ENCODE results near the gene OR2M2. TPM values are rescaled to one million over a fixed set of nuclear protein-coding genes. Genes with fewer than 3 reads are reported as not detected.

Gene OR2M2
- total and polyA plus RNA-seq, 2 donors from 2014 or later: not detected

GRCh38 chr1:248215880-248216279, 41.3 kb downstream of the OR2M2 start:
- Histone ChIP-seq H3K9me3 (ENCODE audit: control insufficient read depth in 2 of 3, insufficient read depth in 1 of 3, low read length in 3 of 3) (no peaks in the 10 kb centered on the region), H3K36me3 (ENCODE audit: control insufficient read depth in 2 of 3, insufficient read depth in 3 of 3, low read length in 3 of 3) (no peaks in the 10 kb centered on the region), H3K27ac (ENCODE audit: low read depth in 2 of 2, low read length in 2 of 2) (no peak overlapping the region), H3K9ac (ENCODE audit: low read length in 3 of 3) (no peak overlapping the region), H3K27me3 (ENCODE audit: control insufficient read depth, insufficient read depth, low read length) (no peaks in the 10 kb centered on the region), H3K4me3 (ENCODE audit: low read length in 3 of 3) (no peak overlapping the region), H3K4me1 (ENCODE audit: control insufficient read depth in 2 of 3, insufficient read depth in 2 of 3, low read depth in 1 of 3, low read length in 3 of 3) (no peaks in the 10 kb centered on the region)
- DNase-seq (no peak), FAIRE-seq (no peak)
- TF ChIP-seq CTCF (IDR thresholded peaks at IDR 0.05; ENCODE audit: borderline replicate concordance, extremely low read depth, insufficient read depth): no peak
- intact Hi-C loops (cut with DNase I): no loop called here

DNA sequence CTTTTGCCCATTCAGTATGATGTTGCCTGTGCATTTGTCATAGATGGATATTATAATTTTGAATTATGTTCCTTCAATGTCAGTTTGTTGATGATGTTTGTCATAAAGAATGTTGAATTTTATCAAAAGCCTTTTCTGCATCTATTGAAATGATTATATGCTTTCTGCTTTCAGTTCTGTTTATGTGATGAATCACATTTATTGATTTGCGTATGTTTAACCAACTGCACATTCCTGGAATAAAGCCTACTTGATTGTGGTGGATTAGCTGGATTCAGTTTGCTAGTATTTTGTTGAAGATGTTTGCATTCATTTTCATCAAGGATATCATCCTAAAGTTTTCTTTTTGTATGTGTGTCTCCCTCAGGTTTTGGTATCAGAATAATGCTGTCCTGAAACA, 50.9 kb downstream of the OR2M2 start:
- Histone ChIP-seq H3K27ac (ENCODE audit: low read depth in 2 of 2, low read length in 2 of 2) (no peak overlapping the region), H3K4me1 (ENCODE audit: control insufficient read depth in 2 of 3, insufficient read depth in 2 of 3, low read depth in 1 of 3, low read length in 3 of 3) (no peaks in the 10 kb centered on the region), H3K27me3 (ENCODE audit: control insufficient read depth, insufficient read depth, low read length) (no peaks in the 10 kb centered on the region), H3K36me3 (ENCODE audit: control insufficient read depth in 2 of 3, insufficient read depth in 3 of 3, low read length in 3 of 3) (no peaks in the 10 kb centered on the region), H3K9ac (ENCODE audit: low read length in 3 of 3) (no peak overlapping the region), H3K4me3 (ENCODE audit: low read length in 3 of 3) (no peak overlapping the region), H3K9me3 (ENCODE audit: control insufficient read depth in 2 of 3, insufficient read depth in 1 of 3, low read length in 3 of 3) (peaks cover 0 to 7% (median 0%) of the 10 kb centered on the region in 3 donors)
- TF ChIP-seq CTCF (IDR thresholded peaks at IDR 0.05; ENCODE audit: borderline replicate concordance, extremely low read depth, insufficient read depth): no peak
- no peak for FAIRE-seq
- no peak for DNase-seq
- intact Hi-C loops (cut with DNase I): no loop called here

GRCh38 chr1:248229360-248229908, 54.8 kb downstream of the OR2M2 start:
- Histone ChIP-seq H3K4me1 (ENCODE audit: control insufficient read depth in 2 of 3, insufficient read depth in 2 of 3, low read depth in 1 of 3, low read length in 3 of 3) (no peaks in the 10 kb centered on the region), H3K27ac (ENCODE audit: low read depth in 2 of 2, low read length in 2 of 2) (no peak overlapping the region), H3K9ac (ENCODE audit: low read length in 3 of 3) (no peak overlapping the region), H3K9me3 (ENCODE audit: control insufficient read depth in 2 of 3, insufficient read depth in 1 of 3, low read length in 3 of 3) (peaks cover 0 to 7% (median 0%) of the 10 kb centered on the region in 3 donors), H3K36me3 (ENCODE audit: control insufficient read depth in 2 of 3, insufficient read depth in 3 of 3, low read length in 3 of 3) (no peaks in the 10 kb centered on the region), H3K27me3 (ENCODE audit: control insufficient read depth, insufficient read depth, low read length) (no peaks in the 10 kb centered on the region), H3K4me3 (ENCODE audit: low read length in 3 of 3) (no peak overlapping the region)
- DNase-seq (no peak), FAIRE-seq (no peak)
- TF ChIP-seq CTCF (IDR thresholded peaks at IDR 0.05; ENCODE audit: borderline replicate concordance, extremely low read depth, insufficient read depth): no peak
- intact Hi-C loops (cut with DNase I): no loop called here

Other genes with a start within 250 kb of the OR2M2 start
- not detected for gene OR2AJ1, start 249.9 kb upstream of the OR2M2 start, total RNA-seq
- not detected for gene OR2AJ1, start 249.9 kb upstream of the OR2M2 start, polyA plus RNA-seq (ENCODE audit: insufficient read depth, low read depth, low replicate concordance)
- gene OR2L8, start 226.0 kb upstream of the OR2M2 start, total RNA-seq: not detected
- gene OR2L8, start 226.0 kb upstream of the OR2M2 start, polyA plus RNA-seq (ENCODE audit: insufficient read depth, low read depth, low replicate concordance): not detected
- not detected for gene OR2AK2, start 209.6 kb upstream of the OR2M2 start, total RNA-seq
- not detected for gene OR2AK2, start 209.6 kb upstream of the OR2M2 start, polyA plus RNA-seq (ENCODE audit: insufficient read depth, low read depth, low replicate concordance)
- gene OR2L5, start 161.2 kb upstream of the OR2M2 start, total RNA-seq: not detected
- gene OR2L5, start 161.2 kb upstream of the OR2M2 start, polyA plus RNA-seq (ENCODE audit: insufficient read depth, low read depth, low replicate concordance): not detected
- 0.09 TPM for gene OR2L2, start 144.8 kb upstream of the OR2M2 start, total RNA-seq
- not detected for gene OR2L2, start 144.8 kb upstream of the OR2M2 start, polyA plus RNA-seq (ENCODE audit: insufficient read depth, low read depth, low replicate concordance)
- not detected for gene OR2L3, start 128.0 kb upstream of the OR2M2 start, total RNA-seq
- gene OR2L3, start 128.0 kb upstream of the OR2M2 start, polyA plus RNA-seq (ENCODE audit: insufficient read depth, low read depth, low replicate concordance): not detected
- not detected for gene OR2L13, start 79.6 kb upstream of the OR2M2 start, total RNA-seq
- gene OR2L13, start 79.6 kb upstream of the OR2M2 start, polyA plus RNA-seq (ENCODE audit: insufficient read depth, low read depth, low replicate concordance): not detected
- gene OR2M5, start 29.7 kb upstream of the OR2M2 start, total RNA-seq: not detected
- gene OR2M5, start 29.7 kb upstream of the OR2M2 start, polyA plus RNA-seq (ENCODE audit: insufficient read depth, low read depth, low replicate concordance): not detected
- gene OR2M3, start 22.4 kb downstream of the OR2M2 start, total RNA-seq: not detected
- gene OR2M3, start 22.4 kb downstream of the OR2M2 start, polyA plus RNA-seq (ENCODE audit: insufficient read depth, low read depth, low replicate concordance): not detected
- gene OR2M4, start 56.6 kb downstream of the OR2M2 start, total RNA-seq: not detected
- not detected for gene OR2M4, start 56.6 kb downstream of the OR2M2 start, polyA plus RNA-seq (ENCODE audit: insufficient read depth, low read depth, low replicate concordance)
- not detected for gene OR2T33, start 103.2 kb downstream of the OR2M2 start, total RNA-seq
- gene OR2T33, start 103.2 kb downstream of the OR2M2 start, polyA plus RNA-seq (ENCODE audit: insufficient read depth, low read depth, low replicate concordance): not detected
- not detected for gene OR2T12, start 128.6 kb downstream of the OR2M2 start, total RNA-seq
- not detected for gene OR2T12, start 128.6 kb downstream of the OR2M2 start, polyA plus RNA-seq (ENCODE audit: insufficient read depth, low read depth, low replicate concordance)
- gene OR2M7, start 149.7 kb downstream of the OR2M2 start, total RNA-seq: not detected
- not detected for gene OR2M7, start 149.7 kb downstream of the OR2M2 start, polyA plus RNA-seq (ENCODE audit: insufficient read depth, low read depth, low replicate concordance)
- gene OR14C36, start 174.0 kb downstream of the OR2M2 start, total RNA-seq: not detected
- gene OR14C36, start 174.0 kb downstream of the OR2M2 start, polyA plus RNA-seq (ENCODE audit: insufficient read depth, low read depth, low replicate concordance): not detected
- gene OR2T4, start 186.8 kb downstream of the OR2M2 start, total RNA-seq: not detected
- not detected for gene OR2T4, start 186.8 kb downstream of the OR2M2 start, polyA plus RNA-seq (ENCODE audit: insufficient read depth, low read depth, low replicate concordance)
- gene OR2T6, start 200.9 kb downstream of the OR2M2 start, total RNA-seq: not detected
- not detected for gene OR2T6, start 200.9 kb downstream of the OR2M2 start, polyA plus RNA-seq (ENCODE audit: insufficient read depth, low read depth, low replicate concordance)
- gene OR2T1, start 228.2 kb downstream of the OR2M2 start, total RNA-seq: not detected
- not detected for gene OR2T1, start 228.2 kb downstream of the OR2M2 start, polyA plus RNA-seq (ENCODE audit: insufficient read depth, low read depth, low replicate concordance)